HG03354 (cell line): ENCODE data around the gene WNT8B.

ENCODE experiments used
- ATAC-seq: cut with Tn5 transposase; IDR thresholded peaks from one replicate; pipeline ENCODE4 v1.9.1; 2021; ENCODE audit warnings: mild to moderate bottlenecking; ENCODE audit not compliant: unreplicated experiment, poor library complexity, severe bottlenecking

Gene WNT8B

DNA sequence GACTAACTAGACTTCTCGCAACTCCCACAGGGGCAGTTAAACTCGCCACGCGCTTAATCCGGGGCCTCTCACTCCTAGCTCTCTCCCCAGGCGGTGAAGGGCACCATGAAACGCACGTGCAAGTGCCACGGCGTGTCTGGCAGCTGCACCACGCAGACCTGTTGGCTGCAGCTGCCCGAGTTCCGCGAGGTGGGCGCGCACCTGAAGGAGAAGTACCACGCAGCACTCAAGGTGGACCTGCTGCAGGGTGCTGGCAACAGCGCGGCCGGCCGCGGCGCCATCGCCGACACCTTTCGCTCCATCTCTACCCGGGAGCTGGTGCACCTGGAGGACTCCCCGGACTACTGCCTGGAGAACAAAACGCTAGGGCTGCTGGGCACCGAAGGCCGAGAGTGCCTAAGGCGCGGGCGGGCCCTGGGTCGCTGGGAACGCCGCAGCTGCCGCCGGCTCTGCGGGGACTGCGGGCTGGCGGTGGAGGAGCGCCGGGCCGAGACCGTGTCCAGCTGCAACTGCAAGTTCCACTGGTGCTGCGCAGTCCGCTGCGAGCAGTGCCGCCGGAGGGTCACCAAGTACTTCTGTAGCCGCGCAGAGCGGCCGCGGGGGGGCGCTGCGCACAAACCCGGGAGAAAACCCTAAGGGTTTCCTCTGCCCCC, 19.5 kb downstream of the WNT8B start:
- peak; percentile 51 for ATAC-seq

DNA sequence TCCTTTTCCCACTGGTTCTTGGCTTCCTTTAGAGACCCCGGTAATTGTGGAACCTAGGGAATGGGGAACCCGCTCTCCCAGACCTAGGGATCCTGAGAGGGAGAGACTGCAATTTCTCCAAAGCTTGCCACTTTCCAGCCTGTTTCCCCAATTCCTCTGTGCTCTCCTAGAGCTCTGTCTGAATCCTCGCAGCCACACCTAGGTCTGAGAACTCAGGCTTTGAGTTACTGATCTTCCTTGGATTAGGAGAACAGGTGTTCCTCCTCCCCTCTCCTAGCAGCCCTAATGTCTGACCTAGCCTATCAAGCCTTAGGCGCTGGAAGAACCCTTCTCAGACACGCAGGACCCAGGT, 20.0 kb downstream of the WNT8B start:
- no peak for ATAC-seq

DNA sequence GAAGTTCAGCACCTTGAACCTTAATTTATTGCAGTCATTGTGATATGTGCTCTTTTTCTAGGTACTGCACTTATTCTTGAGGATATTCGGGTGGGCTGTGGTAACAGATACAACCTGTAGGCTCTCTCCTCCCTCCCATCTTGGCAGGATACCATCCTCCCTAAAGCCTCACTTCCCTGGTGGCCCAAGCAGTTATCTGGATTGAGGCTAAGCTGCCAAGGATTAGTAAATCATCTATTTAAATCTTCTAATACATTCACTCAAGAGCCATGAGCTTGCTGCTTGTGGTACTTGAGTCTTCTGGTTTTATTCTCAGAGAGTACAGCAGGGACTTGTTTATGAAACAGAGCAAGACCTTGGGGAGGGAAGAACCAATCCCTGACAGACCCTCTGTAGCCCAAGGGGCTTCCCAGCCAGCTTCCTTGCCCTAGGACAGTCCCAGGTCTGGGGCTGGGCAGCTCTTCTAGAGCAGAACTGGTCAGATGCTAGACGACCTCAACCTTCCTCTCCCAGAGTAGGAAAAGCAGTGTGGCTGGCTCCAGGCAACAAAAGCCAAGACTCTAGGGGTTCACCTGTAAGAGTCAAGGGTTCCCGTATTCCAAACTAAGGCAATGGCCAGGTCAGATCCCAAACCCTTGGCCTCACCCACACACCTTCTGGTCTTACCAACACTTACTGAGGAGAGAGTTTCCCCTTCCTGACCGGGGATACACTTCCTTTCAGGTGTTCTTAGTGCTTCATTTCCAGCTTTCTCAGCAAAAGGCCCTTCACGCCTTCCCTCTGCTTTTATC, 21.3 kb downstream of the WNT8B start:
- no peak for ATAC-seq

DNA sequence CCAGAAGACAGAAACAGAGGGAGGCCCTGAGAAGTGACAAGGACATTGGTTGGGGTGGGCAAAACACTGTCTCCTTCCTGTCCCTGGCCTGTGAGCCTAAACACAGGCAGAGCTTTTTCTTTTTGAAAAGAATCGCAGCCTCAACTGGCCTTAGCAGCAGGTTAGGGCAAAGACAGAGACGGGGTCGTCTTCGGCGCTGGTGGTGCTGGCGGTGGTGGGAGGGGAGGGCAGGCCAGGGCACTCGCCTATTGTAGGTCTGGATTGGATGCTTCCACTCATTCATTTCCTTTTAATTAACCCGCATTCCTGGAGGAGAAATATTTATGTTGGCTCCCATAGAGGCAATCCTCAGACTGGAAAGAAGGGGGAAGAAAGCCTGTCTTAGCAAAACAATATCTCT, 22.6 kb downstream of the WNT8B start:
- ATAC-seq = no peak

DNA sequence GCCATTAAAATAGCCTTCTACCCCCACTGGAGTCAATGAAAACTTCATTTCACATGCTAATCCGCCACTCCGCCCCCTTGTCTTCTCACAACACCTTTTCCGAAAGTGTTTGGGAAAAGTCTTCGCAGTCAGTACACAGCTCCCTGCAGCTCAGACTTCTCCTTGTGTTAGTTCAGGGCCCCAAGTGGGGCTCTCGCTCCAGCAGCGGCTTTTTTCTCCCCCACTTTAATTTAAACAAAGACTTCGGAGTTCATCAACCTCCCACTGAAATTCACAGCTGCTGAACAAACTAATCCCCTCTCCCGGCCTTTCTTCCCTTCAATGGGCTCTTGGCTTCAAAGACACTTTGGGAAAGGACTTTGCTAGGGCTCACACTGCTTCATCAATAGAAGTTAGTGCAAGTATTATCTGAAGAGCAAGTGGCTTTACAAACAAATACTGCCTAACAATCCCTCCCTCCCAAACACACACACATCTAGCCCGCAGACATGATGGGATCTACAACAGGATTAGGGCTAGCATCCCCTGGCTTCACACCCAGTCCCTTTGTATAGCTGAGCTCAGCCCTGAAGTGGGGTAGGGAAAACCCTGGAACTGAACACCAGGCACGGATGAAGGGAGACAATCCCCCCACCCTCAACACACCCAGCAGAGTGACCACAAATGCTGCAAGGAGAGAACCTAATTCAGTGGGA, 23.1 kb downstream of the WNT8B start:
- no peak for ATAC-seq

DNA sequence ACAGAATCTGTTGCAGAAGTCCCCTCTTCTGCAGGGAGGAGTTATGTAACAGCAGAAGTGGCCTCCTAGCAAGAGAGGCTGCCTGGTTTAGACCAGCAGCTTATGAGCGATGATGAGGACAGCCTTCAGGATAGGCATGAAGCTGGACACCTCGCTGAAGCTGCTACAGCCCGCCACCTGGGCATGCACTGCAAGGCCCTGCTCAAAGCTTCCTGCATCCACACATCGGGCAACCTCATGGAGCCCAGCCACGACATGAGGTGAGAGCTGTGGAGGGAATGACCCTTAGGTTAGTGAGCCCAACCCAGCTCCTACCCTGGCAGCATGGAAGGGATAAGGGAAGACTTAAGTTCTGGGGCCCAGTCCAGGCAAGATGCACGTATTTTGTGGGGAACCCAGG, 24.7 kb downstream of the WNT8B start:
- no peak for ATAC-seq

DNA sequence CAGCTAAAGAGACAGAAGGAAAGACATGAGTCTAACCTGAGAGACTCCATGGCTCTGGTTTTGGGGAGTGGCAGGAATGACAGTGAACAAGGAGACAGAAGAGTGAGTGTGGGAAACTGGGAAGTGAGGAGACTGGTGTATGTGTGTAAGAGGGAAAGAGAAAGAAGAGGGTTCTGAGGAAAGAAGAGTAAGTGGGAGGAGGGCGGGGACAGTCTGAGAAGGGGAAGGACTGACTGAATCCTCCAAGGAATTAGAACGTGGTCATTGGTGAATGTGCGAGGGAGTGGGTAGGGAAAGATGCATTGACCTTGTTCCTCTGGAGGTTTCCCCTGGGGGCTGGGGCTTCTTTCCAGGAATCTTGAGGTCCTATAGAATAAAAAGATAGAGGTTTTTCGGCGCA, 26.6 kb downstream of the WNT8B start:
- no peak for ATAC-seq

DNA sequence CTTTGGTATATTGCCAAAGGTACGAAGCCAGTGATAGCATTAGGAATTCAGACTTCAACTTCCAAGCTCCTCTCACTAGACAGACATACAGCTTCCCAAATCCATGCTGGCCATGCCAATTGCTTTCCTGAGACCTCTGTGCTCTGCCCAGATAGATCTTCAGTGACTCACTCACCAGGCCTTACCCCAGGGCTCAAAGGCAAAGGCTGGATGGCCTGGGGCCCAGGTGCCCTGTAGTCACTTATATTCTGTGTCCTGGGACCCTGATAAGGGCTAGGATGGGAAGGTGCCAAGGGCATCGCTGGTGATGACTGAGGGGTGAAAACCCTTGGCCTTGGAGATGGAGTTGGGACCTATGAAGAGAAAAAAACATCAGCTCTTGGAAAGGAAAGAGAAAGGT, 27.7 kb downstream of the WNT8B start:
- ATAC-seq = no peak

DNA sequence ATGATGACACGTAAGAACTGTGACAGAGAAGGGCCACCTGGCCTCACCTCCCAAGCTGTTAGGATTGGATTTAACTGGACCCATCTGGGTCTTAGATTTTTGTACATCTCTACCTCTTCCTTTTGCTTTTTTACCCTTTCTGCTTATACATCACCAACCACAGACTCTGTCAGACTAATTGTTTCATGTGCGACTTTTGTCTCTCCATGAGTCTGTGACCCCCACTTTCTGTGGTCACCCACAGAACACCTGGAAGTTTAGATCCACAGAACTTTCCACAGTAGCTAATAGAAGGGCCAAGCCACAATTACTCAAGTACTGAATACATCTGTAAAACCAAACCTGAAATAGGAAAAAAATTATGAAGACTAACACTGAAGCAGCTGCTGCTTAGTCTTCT, 33.8 kb downstream of the WNT8B start:
- no peak for ATAC-seq

DNA sequence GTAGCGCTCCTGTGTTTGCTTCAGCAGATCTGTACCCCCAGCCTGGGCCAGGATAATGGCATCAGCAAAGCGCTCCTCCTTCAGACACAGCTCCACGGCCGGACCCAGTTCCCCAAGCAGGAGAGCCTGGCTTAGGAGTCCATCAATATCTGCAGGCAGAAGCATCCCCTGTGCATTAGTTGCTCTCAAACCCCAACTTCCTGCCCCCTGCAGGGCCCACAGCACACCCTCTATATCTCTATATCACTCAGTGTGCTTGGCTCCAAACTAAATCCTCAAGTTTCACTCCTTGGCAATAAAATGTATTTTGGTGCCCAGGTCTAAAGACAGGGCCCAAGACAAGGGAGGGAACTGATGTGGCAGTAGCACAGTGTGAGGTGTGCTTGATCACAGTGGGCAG, 35.2 kb downstream of the WNT8B start:
- no peak for ATAC-seq

DNA sequence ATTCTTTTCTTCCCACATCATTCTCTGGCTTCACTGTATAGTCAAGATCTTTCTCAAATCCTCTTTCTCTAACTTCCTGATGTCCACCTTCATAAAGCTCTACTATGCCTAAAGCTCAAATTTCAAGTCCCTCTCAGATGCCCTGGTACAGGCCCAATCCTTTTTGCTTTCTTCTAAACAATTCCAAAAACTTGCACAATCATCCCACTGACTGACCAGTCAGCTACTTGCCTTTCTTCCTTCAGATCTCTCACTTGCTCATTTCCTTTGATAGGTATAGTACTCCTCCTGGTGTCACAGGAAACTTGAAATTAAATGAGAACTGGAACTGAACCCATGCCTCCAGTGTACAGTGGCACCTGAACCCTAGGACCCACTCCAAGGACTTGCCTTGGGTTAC, 38.6 kb downstream of the WNT8B start:
- ATAC-seq = no peak

DNA sequence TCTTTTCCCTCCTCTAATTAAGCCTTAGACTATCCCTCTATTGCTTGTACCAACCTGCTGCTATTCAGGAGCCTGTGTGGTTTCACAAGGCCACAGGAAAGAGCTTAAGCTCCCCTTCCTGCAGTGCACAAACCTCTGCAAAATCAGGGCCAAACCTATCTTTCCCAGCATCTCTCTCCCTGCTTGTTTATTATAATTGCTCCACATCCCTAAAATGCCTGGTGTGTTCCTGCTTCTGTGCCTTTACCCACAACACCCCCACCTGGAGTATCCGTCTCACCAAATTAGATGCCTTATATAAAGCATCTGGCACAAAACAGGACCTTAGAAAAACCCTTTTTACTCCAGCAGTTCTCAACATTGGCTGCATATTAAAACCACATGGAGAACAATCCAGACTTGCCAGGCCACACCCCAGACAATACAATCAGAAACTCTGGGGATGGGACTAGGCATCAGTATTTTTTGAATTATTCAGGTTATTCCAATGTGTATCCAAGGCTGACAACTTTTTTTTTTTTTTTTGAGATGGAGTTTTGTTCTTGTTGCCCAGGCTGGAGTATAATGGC, 40.2 kb downstream of the WNT8B start:
- ATAC-seq = no peak

DNA sequence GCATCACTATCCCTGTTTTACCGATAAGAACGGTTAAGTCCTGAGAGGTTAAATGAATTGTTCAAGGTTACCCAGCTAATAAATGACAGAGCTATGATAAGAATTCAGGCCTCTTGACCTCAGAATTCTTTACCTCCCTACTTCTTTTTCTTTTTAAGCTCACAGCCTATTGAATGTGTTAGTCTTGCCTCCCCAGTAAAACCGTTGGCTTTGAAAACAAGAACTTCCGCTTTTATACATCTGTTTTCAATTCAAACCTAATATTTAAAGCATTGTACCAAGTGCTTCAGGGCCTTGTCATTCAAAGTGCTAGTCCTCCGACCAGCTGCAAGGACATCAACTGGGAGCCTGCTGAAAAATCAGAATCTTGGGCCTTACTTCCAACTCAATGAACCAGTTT, 41.3 kb downstream of the WNT8B start:
- no peak for ATAC-seq

DNA sequence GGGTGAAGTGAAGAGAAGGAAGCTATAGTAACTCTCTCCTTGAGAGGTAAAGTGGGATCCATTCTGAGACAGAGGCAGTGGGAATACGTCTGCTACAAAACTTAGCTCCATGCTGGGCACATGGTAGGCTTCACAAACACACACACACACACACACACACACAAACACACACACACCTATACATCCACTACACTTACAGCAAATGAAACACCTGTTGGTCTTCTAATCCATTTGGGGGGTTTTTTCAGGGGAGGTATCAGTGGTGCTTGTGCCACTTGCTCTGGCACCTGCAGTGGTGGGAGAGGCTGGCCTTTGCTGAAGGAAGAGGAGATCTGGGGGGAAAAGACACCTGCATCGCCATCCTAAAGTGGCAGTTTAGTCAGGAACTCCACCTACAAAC, 42.4 kb downstream of the WNT8B start:
- ATAC-seq = no peak

DNA sequence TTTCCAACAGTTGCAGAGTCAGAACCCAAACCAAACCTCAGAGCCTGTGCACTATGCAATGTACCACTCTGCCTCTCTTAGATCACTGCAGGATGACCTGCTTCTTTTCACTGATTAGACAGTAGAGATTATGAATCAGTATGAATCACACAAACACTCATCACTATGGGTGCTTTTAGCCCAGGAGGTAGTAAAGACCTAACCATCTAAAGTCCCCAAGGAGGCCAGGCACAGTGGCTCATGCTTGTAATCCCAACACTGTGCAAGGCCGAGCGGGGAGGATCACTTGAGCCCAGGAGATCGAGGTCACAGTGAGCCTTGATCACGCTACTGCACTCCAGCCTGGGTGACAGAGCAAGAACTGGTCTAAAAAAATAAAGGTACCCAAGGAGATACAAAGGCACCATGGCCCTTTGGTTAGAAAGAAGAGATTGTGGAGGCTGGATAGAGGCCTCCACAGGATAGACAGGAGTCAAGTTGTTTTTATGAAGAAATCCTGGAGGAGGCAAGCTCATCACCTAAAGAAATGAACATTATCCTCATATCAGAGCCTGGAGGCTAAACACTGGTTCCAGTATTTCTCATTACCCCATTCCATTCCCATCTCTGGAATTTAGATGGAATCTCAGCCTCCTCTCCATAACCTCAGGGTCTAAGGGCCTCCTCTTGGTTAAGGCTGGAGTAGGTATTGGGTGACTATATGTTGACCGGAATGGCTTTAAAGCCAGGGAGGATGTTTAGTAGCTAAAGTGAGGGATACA, 44.0 kb downstream of the WNT8B start:
- no peak for ATAC-seq

DNA sequence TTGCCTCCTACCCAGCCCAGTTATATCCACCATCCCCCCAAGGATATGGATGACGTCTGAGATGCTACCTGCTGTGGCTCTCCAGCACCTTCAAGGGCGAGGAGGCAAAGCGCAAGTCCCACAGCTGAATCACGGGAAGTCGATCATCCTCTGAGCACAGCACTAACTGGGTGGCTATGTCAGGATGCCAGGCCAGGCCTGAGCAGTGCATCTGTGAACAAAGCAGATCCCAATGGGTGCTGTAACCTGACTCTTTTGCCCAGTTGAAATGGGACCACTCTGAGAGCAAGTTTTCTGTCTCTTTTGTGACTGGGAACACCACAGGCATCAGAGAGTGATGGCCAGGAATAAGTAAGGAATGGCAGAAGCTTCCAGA, 44.5 kb downstream of the WNT8B start:
- ATAC-seq = no peak

DNA sequence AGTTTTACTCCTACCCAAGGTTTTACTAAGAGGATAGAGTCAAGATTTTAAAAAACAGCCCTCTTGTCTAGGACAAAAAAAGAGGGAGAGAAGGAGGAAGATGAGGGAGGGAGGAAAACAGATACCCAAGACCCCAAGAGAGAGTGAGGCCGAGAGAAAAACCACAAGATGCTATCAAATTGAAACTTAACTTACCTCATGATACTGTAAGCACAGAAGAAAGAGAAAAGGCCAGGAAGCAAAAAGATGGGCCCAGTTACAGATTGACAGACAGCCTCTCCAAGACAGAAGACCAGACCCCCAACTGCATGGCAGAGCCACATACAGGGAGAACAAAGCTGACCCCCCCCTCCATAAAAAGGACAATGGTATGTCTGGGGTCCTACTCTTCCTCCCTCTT, 45.5 kb downstream of the WNT8B start:
- no peak for ATAC-seq

DNA sequence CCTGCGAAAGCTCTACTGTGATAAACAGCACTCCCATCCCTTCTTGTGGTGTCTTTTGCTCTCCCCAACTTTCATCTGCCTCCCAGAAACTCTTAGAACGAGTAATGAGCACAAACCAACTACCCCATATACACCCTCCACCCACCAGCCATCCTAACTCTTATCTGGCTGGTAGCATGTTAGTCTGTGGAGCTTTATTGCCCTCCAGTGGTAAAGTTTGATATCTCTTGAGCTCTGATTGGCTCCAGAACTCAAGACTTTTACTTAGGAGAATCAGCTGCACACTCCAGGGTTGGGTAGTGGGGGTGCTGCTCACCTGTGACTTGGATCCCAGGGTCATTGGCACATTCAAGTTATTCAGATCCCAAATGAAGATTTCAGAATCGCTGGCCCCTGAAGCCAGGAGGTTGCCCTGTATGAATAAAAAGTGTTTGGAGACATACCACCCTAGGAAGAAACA, 45.9 kb downstream of the WNT8B start:
- peak; percentile 65 for ATAC-seq

DNA sequence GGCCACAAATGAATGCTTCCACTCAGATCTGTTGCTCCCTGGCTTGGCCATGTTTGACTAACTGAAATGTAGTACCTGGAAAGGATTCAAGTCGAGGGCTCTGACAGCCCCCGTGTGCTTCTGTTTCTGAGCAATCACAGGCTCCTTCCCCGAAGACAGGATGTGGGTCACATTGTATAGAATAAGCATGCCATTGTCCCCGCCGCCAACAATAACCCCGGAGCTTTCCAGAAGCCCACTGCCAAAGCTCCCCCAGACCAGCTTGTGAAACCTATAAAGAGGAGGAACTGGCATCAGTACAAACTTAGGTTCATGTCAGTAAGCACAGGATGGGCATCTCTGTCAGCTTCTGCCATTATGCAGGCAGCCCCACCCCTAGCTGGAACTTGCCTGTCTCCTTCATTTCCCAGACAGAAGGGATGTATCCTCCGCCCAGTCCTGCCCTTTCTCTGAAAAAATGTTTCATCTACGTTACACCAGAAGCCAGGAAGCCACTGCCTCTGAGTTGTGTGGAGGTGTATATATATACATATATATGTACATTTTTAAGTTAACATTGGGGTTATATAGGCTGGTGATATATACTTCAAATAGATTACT, 46.5 kb downstream of the WNT8B start:
- no peak for ATAC-seq
